Measurements from ENCODE around the gene PRR5L.
"Not testable (repeated sequence)": the region's sequence is repeated elsewhere in the genome, so short reads cannot be mapped to it uniquely, and the experiment has no call there.

The PRR5L gene

DNA sequence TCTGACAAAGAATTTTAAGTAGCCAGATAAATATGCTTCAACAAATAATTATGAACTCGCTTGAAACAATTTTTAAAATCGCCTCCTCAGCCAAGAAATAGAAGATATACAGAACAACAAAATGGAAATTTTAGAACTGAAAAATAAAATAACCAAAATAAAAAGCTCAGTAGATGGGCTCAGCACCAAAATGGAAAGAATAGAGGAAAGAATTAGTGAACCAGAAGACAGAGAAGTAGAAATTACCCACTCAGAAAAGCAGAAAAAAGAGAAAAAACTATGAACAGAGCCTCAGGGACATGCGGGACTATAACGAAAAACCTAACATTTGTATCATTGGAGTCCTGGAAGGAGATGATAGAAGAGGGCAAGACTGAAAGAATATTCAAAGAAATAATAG, 14.2 kb upstream of the PRR5L start:
- DNase-seq: no peak

DNA sequence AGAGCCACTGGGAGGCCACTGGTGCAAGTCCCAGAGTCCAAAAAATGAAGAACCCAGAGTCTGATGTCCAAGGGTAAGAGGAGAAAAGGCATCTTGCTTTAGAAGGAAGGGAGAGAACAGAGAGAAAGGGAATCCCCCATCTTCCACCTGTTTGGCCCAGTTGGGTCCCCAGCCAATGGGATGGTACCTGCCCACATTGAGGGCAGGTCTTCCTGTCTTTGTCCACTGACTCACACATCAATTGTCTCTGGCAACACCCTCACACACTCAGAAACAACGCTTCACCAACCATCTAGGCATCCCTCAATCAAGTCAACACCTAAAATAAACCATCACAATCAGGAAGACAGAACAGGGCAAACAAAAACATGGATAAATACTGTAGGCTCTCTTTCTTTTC, 13.2 kb upstream of the PRR5L start:
- DNase-seq: no peak

DNA sequence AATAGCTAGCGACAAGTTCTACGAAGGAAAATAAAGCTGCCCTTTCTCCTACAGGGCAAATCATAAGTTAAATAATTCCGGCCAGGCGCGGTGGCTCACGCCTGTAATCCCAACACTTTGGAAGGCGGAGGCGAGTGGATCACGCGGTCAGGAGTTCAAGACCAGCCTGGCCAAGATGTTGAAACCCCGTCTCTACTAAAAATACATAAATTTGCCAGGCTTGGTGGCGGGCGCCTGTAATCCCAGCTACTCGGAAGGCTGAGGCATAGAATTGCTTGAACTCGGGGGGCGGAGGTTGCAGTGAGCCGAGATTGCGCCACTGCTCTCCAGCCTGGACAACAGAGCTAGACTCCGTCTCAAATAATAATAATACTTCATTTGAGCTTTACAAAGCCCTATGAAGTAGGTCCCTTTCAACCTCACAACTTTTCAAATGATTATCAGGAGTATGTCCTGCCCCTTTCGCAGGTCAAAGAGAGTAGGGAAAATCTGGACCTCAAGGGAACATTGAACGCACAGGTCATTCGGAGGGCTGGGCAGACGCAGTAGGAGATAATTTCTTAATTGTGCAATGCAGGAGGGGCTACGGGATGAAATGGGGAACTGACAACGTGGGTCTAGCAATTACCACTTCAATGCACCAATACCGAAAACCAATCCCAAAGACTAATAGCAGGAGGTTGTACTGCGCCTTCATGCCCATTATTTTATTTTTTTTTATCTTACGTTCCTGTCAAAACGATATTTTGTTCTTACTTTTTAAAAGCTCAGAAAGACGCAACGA, 7.5 kb upstream of the PRR5L start:
- no peak for DNase-seq

DNA sequence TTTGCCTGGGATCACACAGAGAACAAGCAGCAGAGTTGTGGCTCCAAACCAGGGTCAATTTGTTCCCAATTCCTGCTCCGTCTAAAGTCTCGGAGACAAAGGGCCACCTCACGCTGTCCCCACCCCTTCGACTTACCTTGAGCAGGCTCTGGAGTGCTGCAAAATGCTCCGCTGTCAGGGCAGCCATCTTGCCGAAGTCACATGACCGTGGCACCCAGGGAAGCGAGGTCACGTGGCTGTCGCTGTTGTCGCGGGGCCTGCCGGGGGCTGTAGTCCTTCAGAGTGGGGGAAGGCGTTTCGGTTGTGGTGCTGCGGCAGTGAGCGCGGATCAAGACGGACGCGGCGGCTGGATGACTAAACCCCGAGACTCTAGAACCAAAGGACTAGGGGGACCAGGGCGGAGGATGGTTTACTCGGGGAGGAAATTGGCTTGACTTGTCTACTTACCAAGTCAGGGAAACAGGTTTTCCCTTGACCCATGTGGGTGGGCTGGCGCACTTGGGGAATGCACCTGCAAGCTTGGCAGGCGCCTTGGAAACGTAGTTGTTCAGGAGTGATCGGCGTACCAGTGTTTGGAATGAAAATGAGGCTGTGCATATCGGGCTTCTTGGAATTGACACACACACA, 6.7 kb upstream of the PRR5L start, which contains the start of gene COMMD9:
TSS of gene COMMD9 (minus strand) at position 199 of the 627 bp plus-strand sequence. CDS start at position 187, 12 bp downstream.
- DNase-seq: peak; percentile 87

DNA sequence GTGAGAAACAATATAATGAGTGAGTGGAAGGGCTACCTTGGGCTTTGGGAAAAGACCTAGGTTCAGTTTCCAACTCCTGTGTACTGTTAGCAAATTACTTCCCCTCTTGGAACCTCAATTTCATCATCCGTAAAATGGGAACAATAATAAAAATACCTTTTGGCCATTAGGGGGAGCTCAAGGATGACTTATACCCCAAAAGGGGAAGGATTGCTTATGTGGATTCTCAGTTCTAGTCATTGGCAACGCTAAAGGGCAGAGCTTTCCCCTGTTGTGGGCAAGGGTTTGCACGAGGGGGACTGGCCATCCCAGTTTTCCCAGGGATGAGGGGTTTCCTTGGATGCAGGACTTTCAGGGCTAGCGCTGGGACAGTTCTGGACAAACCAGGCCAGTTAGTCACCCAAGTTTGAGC, 3.8 kb upstream of the PRR5L start:
- no peak for DNase-seq

DNA sequence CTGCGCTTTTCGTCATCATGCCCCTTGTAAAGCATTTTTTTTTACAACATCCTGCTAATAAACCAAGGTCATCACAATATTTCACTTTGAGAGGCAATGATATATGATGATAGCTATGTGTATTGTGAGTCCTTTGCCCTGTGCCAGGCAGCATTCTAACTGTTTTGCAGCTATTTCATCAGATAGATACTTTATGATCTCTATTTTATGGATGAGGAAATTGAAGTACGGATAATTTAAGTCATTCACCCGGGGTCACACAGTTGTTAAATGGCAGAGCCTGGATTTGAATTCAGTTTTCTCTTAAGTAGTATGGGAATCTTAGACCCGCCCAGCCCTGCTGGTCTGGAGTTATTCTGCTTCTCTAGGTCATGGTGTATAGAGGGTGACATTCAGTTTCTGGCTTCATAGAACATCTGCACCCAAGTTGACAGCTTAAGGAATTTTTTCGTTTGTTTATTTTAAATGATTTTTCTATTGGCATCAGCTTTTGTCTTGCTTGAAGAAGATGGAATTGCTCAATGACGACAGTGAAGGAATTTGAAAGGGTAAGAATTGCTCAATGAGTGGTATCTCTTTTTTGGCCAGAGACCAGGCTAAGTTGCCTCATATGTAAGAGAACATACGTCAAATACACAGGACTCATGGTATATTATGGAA, 926 bp downstream of the PRR5L start:
- no peak for DNase-seq

DNA sequence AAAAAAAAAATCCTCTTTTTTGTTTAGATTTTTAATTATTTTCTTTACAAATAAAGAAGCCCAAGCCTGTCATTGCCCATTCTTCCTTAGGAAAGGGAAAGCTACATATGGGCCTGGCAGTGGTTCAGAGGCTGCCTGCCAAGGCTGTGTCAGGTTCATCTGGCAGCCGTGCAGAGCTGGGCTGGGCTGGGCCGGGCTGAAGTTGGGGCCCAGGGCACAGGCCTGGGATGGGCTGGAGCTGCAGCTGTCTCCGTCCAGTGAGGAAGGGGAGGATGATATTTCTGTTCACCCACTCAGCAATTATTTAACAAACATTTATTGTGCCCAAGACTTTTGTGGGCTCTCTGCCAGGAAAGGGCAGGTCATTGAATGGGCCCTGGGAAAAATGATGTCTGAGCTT, 4.6 kb downstream of the PRR5L start:
- DNase-seq: no peak

DNA sequence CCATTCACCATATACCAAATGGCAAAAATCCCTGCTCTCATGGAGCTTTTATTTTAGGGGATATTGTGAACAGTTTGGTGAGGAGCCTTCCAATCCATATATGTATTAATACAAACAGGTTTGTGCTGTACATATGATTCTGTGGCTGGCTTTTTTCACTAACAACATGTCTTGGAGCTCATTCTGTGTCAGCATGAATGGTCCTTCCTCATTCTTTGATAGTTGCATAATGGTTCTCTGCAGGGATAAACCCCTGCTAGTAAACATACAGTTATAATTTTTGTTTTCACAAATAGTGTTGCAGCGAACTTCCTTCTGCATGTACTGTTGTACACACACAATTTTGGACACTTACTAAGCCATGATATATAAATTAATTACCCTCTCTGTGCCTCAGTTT, 8.3 kb downstream of the PRR5L start:
- no peak for DNase-seq

DNA sequence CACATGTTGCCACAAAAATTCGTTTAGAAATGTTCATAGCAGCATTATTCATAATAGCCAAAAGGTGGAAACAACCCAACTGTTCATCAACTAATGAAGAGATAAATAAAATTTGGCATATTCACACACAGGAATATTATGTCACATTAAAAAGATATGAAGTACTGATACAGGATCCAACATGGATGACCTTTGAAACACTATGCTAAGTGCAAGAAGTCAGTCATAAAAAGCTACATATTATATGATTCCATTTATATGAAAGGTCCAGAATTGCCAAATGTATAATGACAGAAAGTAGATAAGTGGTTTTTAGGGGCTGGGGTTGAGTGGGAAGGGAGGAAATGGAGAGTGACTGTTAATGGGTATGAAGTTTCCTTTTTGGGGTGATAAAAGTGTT, 9.0 kb downstream of the PRR5L start:
- no peak for DNase-seq

DNA sequence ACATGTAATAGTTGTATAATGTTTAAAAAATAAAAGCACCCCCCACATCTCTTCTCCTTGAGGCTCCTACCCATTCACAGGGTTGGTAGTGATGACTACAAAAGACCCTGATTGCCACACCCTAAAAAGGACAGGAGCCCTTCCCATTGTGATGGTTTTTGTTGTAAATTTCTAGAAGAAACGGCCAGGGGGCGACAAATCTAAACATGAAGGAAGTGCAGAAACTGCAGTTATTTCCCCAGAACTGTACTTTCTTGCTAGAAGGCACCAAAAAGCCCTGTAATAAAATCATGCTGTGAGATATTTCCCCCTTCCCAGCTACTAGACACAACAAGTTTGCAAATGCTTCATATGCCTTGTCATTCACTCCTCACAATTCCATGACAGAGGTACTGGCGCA, 10.8 kb downstream of the PRR5L start:
- DNase-seq: peak; percentile 17

DNA sequence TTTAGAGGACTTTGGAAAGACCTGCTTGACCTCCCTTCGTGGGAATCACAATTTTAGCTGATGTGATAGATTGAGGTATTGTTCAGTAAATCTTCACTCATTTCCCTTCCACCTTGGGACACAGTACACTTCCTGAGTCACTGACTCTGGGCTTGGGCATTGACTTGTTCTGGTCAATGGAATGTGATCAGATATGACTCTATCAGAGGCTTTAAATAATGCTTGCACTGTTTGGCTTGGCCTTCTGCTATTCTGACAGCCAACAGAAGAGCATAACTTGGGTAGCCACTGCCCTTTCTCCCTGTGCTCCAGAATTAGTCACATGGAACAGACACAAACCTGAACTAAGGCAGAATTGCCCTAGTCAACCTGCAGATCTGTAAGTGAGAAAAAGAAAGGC, 12.5 kb downstream of the PRR5L start:
- DNase-seq: no peak

DNA sequence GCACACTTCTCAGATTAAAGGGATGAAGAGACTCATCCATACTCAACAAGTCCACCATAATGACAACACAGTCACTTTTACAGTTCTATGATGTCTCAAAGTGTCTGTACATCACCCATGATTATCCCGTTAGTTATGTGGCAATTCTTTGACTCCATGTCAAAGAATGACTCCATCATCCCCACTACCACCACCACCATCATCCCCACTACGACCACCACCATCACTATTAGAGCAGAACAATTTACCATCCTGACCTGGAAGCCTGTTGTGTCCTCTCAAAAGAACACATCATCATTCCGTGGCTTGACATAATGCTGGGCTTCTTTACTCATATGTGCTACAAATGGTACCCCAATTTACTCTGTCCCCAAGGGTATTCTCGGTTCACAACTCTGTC, 13.7 kb downstream of the PRR5L start:
- DNase-seq: no peak

DNA sequence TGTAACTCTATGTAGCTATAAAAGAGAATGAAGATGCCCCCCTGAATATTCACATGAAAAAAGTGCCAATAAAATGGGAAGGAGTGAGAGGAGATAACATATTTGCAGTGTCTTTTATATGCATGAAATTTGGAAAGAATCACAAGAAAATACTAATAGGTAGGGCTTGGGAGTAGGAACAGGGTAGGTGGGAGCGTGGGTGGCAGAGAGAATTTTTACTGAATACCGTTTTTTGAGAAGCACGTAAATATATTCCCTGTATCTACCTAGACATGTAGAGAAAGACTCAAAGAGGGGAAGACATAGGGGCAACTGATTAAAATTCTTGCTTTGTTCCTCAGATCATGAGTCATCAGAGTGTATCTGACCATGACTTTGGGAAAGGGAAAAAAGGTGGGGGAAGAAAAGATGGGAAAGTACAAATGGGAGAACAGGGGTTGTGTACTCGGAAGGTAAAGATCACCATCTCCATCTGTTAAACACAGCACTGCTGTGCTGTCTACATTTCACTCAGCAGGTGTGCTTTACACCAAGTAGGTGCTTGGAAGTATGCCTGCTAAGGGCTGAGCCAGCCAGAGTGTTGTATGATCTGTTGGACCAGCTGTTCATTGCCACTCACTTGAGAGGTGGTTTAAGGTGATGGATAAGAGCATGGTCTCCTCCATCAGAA, 16.0 kb downstream of the PRR5L start:
- no peak for DNase-seq

DNA sequence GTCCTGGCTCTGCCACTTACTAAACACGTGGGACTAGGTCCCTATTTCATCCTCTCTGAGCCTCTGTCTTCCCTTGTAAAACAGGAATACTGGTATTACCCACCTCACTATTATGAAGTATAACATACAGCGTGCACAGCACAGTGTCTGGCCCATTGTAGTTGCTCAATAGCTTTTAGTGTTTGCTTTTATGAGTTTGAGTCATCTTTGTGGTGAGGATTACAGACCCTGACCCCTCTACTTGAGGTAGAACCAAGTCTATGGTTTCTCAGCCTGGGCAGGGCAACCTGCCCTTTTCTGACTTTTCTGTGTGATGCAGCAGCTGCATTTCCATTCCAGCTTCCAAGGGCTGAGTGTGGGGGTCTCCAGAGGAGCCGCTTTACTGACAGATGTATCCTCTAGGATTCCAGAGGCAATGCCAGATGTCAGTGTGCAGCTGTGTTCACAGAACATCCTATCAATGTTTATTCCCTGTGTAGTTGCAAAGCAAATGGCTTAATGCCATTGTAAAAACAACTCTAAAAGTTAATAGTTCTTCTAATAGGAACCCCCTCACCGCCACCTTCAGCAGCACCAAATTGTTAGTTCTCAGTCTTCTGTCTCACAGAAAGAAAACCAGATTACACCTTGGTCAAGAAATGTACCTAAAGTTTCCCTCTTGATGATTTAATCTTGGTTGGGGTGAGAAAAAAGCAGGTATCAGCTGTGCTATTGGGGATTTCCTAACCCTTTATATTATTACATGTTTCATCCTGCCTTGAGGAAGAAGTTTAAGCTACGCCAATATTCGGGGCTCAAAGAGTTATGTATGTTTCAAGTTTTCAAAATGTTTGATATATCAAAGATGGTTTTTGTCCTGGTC, 16.8 kb downstream of the PRR5L start:
- no peak for DNase-seq

DNA sequence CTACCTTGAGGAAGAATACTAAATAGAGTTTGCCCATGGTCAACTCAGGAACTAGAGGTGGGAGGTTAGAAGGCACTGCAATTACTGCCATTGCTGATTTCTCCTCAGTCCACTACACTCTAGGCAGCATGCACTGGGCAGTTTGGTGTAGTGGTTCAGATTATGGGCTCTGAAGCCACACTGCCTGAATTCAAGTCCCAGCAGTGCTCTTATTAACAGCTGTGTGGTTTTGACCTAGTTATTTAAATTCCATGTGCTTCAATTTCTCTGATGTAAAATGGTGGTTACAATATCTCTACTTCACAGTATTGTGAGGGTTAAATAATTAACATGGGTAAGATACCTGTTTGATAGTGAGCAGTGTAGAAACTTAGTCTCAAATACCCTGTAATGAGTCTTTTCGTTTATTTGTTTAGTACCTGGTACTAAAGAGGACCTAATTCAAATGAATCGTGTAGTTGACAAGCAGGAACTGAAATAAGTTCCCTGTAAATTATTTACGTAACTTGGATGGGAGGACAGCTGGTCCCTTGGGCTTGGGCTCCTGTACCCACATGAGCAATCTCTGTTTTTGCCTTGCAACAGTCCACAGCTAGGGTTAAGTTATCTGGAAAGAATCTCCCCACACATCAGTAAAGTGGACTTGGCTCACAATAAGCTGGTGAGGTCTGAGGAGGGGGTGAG, 17.8 kb downstream of the PRR5L start:
- no peak for DNase-seq

DNA sequence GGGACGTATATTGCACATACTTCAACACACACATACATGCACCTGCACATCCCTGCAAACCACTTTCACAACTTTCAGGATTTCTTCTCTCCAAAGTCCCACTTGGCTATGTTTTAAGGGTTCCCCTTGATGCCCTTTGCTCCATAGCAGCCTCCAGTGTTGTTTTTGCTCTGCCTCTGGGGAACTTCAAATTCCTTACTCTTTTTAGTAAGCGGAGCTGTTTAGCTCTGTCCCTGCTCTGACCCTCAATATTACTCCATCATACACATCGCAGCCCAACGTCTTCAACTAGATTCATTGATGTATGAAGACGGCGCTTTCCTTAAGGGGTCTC, 18.3 kb downstream of the PRR5L start:
- no peak for DNase-seq

DNA sequence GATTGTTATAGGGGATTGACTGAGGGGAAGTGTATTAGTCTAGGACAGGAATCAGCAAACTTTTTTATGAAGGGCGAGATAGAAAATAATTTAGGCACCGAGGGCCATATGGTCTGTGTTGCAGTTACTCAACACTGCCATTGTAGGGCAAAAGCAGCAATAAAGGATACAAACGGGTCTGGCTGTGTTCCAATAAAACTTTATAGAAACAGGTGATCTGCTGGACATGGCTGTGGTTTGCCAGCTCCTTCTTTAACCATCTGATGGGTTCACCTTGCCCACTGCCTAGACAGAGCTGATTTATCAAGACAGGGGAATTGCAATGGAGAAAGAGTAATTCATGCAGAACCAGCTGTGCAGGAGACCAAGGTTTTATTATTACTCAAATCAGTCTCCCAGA, 20.0 kb downstream of the PRR5L start:
- DNase-seq: no peak

DNA sequence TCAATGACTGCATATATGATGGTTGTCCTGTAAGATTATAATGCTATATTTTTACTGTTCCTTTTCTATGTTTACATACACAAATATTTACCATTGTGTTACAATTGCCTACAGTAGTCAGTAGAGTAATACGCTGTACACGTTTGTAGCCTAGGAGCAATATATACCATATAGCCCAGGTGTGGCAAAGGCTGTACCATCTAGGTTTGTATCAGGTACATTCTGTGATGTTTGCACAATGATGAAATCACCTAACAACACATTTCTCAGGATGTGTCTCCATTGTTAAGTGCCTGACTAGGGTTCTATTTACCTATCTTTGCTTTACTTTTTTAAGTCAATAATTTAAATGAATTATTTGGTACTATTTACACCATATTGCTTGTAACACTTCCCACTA, 21.9 kb downstream of the PRR5L start:
- DNase-seq: no peak

DNA sequence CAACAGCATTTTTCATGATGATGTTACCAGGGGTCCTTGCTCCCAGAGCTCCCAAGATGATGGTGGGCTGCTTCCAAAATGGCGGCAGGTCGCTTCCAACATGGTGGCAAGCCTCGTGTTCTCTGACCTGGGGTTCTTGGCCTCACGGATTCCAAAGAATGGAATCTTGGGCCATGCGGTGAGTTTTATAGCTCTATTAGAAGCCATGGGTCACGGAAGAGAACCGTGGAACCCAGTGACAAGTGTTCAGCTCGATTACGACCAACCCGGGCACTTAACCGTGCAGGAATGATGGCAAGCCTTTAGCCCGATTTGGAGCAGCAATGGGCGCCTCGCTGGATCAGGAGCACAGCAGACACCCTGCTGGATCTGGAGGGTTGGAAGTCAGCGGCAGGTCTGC, 28.9 kb downstream of the PRR5L start:
- DNase-seq: not testable (repeated sequence)

DNA sequence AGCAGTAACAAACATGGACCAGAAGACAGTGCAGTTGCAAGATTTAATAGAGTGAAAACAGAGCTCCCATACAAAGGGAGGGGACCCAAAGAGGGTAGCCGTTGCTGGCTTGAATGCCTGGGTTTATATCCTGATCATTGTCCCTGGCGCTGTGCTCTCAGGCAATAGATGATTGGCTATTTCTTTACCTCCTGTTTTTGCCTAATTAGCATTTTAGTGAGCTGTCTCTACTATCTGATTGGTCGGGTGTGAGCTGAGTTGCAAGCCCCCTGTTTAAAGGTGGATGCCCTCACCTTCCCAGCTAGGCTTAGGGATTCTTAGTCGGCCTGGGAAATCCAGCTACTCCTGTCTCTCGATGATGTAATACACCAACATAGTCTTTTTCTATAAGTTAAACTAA, 29.3 kb downstream of the PRR5L start:
- DNase-seq: not testable (repeated sequence)

DNA sequence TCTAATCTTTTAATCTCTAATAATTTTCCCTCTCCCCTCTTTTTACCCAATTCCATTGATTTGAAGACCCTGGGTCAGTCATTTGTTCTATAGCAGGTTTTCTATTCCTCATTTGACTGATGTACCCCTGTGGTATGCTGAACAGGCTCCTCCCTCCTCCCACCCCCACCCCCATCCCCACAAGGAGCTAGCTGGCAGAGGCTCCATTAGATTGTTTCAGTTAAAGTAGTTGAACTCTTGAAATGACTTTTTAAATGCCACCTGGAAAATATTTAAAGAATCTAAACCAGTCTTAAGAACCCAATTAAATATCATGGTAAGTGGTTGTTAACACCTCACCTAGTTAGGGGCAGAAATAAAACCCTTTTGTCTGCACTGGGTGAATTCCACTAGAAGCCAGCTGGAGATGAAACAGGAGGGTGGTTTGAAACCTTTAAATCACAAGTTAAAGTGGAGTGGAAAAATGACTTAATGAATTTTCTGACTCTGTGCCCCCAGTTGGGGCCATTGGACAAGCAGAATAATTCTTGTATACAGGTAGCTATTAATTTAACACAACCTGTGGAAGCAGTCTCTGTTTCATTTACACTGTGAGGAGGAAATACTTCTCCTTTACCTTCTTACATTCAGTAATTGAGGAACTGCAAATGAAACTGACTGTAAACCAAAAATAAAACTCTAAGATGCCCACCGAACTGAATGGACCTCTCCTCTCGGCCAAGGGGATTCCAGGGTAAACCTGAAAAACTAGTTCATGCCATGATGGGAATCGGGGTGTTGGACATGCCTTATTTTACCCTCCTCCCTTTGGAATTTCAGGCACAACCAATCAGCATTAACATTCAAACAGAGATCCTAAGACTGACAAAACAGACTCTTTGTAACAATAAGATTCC, 30.7 kb downstream of the PRR5L start:
- no peak for DNase-seq
